HG03442 (cell line): ENCODE data around the gene MAPKAPK5.
"Not testable (repeated sequence)": the region's sequence is repeated elsewhere in the genome, so short reads cannot be mapped to it uniquely, and the experiment has no call there.

Experiments
- ATAC-seq: cut with Tn5 transposase; IDR thresholded peaks from one replicate; pipeline ENCODE4 v1.9.1; 2021; ENCODE audit warnings: mild to moderate bottlenecking, moderate library complexity; ENCODE audit not compliant: unreplicated experiment

The MAPKAPK5 gene

DNA sequence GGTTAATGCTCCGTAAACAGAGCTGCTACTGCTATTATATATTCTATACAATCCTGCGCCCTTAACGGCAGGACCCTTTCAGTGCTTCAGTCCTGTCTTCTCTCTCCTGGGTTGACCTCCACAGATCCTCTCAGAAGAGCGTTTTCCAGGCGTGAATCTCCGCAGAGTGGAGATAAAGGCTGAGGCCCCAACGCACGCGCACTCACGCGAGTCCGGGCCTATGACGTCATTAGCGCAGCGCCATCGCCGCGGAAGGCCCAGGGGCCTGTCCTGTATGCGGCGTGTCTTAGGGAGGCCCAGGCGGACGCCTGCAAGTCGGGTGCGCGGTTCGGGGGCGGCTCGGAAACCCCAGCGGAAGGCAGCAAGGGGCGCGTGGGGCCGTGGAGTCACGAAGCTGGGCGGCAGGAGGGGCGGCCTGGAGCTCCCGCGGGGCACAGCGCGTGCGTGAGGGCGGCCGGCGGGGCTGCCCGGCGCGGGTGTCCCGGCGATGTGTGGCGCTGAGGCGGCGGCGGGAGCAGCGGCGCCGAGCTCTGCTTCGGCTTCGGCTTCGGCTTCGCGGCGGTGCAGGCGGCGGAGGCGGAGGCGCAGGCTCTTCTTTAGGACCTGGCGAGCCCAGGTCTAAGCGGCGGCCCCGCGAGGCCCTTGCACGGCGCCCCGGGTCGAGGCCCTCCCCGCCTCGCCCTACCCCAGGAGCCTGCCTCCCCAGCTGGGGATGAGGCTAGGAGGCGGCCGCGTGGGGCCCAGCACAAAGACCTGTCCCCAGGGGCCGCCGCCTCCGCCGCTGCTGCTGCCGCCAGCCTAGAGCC lies at the start of gene MAPKAPK5:
Gene MAPKAPK5, plus strand, starts transcription at position 479 of the 806 bp plus-strand sequence. CDS start 506 bp downstream, outside the sequence.
- peak; percentile 77 for ATAC-seq

- ATAC-seq: no peak
These were observed 49.2 kb upstream of the MAPKAPK5 start for GRCh38 chr12:111792856-111793235.

GRCh38 chr12:111798182-111798581 lies 43.8 kb upstream of the MAPKAPK5 start:
- ATAC-seq: no peak

DNA sequence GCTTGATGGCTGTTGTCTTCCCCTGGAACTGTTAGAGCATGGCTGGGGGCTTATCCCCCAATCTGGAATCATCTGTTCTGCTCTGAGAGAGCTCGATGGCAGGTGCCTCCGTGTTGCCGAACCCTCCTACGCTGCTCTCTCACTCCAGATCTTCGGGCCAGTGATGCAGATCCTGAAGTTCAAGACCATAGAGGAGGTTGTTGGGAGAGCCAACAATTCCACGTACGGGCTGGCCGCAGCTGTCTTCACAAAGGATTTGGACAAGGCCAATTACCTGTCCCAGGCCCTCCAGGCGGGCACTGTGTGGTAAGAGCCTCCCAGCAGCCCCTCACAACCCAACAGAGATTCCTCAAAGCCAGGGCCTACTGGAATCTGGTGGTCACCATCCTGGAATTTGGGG lies 42.3 kb upstream of the MAPKAPK5 start:
- ATAC-seq: no peak

- no peak for ATAC-seq
These were observed 38.9 kb upstream of the MAPKAPK5 start for GRCh38 chr12:111803038-111803626.

DNA sequence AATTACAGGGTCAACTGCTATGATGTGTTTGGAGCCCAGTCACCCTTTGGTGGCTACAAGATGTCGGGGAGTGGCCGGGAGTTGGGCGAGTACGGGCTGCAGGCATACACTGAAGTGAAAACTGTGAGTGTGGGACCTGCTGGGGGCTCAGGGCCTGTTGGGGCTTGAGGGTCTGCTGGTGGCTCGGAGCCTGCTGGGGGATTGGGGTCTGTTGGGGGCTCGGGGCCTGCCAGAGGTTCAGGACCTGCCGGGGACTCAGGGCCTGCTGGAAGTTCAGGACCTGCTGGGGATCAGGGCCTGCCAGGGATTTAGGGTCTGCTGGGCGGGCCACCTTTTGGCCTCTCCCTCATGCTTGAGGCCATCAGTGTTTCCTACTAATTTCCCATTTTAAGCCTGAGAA lies 38.2 kb upstream of the MAPKAPK5 start:
- no peak for ATAC-seq

DNA sequence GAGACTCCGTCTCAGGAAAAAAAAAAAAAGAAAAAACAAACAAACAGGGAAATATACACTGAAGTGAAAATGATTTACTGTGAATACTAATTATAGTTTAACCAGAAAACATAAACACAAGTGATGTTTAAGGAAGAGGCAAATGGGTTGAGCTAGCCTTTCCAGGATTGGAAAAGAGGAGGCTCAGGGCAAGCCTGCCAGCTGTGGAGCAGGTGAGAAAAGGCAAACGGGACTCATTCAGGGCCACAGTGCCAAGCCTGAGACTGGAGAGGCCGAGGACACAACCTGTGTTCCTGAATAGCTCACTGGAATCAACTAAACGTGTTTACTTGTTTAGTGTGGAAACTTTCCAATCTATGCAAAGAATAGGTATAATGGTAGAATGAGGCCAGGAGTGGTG lies 35.7 kb upstream of the MAPKAPK5 start:
- no peak for ATAC-seq

- ATAC-seq: no peak
These were observed 34.8 kb upstream of the MAPKAPK5 start for GRCh38 chr12:111807232-111807631.

GRCh38 chr12:111812881-111813741 lies 28.9 kb upstream of the MAPKAPK5 start:
- ATAC-seq: peak; percentile 59

- ATAC-seq: no peak
These were observed 25.9 kb upstream of the MAPKAPK5 start for GRCh38 chr12:111816065-111816615.

GRCh38 chr12:111816898-111817297 lies 25.1 kb upstream of the MAPKAPK5 start:
- not testable (repeated sequence) for ATAC-seq

DNA sequence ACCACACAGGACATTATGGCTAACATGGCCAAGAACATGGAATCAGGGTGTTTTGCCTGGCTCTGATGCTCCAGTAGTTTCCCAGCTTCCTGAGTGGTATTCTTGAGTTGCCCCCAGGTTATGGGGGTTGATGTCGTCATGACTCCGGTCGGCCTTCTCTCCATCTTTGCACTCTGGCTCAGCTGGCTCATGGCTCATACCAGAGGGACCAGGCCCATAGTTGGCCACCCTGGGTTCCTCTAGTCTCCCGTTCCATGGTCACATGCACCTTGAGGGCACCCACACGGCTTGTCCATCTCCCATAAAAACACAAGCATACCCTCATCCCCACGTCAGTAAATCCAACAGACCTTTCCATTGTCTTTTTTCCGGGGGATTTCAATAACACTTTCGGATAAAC lies 23.7 kb upstream of the MAPKAPK5 start:
- ATAC-seq: no peak

DNA sequence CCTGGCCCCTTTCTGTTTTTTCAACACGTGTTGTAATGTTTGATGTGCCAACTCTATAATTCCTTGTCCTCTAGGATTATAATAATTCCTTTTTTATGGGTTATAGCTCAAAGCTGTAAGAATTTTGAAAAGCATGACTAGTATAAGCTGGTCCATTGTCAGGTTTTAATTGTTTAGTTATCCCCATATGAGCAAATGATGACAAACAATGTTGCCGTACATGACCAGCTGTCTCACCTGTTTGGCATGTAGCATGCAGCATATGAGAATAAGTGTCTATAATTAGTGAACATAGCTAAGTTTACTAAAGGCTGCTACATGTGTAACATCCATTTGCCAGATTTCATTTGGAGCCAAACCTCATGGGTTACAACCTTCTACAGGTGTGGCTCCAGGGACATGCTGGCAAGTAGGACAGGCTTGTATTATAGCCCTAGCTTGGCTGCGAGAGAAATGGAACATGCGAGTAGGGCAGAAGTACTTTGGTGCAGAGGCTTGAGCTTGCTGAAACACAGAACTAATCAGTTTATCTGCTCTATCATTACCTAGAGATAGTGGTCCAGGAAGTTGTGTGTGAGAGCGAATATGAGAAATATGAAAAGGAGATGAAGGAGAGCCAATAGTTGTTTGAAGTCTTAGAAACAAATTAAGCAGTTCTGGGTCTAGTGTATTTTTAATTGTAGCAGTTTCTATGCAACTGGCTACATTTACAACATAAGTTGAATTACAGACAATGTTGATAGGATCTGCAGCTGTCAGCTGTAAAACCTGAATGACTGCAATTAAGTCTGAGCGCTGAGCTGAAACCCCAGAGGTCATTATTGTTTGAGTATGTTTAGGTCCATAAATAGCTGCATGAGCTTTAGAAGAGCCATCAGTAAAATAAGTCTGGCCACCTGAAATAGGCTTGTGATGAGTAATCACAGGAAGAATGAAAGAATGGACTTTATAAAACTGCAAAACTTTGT lies 22.6 kb upstream of the MAPKAPK5 start:
- no peak for ATAC-seq

DNA sequence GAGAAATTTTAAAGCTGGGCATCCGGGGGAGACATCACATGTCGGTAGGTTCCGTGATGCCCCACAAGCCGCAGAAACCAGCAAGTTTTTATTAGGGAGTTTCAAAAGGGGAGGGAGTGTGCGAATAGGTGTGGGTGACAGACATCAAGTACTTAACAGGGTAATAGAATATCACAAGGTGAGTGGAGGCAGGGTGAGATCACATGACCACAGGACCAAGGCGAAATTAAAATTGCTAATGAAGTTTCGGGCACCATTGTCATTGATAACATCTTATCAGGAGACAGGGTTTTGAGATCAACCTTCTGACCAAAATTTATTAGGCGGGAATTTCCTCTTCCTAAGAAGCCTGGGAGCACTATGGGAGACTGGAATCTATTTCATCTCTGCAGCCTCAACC lies 21.2 kb upstream of the MAPKAPK5 start:
- not testable (repeated sequence) for ATAC-seq

GRCh38 chr12:111822886-111823285 lies 19.1 kb upstream of the MAPKAPK5 start:
- no peak for ATAC-seq

- no peak for ATAC-seq
These were observed 18.1 kb upstream of the MAPKAPK5 start for GRCh38 chr12:111823891-111824290.

DNA sequence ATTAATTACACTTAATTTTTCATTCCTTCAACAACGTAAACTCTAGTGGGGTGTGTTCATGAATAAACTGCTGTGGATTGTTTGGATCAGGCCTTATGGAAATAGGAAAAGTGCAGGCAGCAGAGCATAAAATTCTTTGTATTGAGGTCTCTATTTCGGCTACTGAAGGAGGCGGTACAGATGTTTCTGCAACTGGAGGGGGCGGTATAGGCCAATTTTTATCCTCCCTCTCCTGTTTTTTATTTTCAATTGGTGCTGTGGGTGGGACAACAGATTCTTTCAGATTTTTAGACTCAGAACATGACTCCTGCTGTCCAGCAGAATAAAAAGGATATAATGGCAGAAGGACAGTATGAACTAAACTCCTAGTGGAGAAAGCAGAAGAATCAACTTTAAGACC lies 17.7 kb upstream of the MAPKAPK5 start:
- ATAC-seq: not testable (repeated sequence)

- no peak for ATAC-seq
These were observed 16.5 kb upstream of the MAPKAPK5 start for GRCh38 chr12:111825509-111825908.

DNA sequence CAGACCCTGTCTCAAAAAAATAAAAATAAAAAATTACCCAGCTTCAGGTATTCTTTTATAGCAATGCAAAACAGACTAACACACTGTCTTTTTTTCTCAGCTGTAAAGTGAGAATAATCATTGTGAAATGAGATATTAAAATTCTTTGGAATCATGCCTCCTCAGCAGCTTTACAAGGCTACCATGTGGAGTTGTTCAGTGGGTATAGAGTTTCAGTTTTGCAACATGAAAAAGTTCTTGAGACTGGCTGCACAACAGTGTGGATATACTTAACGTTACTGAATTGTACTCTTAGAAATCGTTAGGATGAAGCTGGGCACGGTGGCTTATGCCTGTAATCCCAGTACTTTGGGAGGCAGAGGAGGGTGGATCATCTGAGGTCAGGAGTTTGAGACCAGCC lies 15.7 kb upstream of the MAPKAPK5 start:
- no peak for ATAC-seq

GRCh38 chr12:111826992-111827391 lies 15.0 kb upstream of the MAPKAPK5 start:
- ATAC-seq: no peak
